H1 (cell line): ENCODE results near the gene COL4A1. TPM values are rescaled to one million over a fixed set of nuclear protein-coding genes. Genes with fewer than 3 reads are reported as not detected.

Source experiments
- CTCF ChIA-PET: fragments of 300-600 bp; sonication (Branson Sonifier 250); formaldehyde crosslinking; loops from one replicate; lab custom pipeline; 2021; ENCODE audit not compliant: partially characterized antibody; lab: Charles Lee
- POLR2A ChIA-PET: fragments of 300-600 bp; sonication (Branson Sonifier 250); formaldehyde crosslinking; loops from one replicate; lab custom pipeline; 2021; ENCODE audit warnings: inconsistent platforms; ENCODE audit not compliant: partially characterized antibody; lab: Charles Lee
- DNase-seq, 2 experiments: peaks; one replicate each; pipeline versions ENCODE4 v3.0.0 to v3.0.0-alpha.2; 2010 to 2022; ENCODE audit warnings: low spot score in 2 of 2, low read depth in 1 of 2, mixed read lengths in 1 of 2
- FAIRE-seq: peaks from 2 replicates; lab custom pipeline; 2011; peaks lifted over from hg19 to GRCh38; lab: Jason Lieb, UNC
- H2AFZ ChIP-seq: 2 replicates; pipeline ENCODE4 v1.8.1; 2012; ENCODE audit warnings: low read length, inconsistent platforms
- H2AK5ac ChIP-seq: 2 replicates; pipeline ENCODE4 v1.6.1; 2013; ENCODE audit warnings: low read depth, low read length
- H2BK120ac ChIP-seq: replicated peaks from 2 replicates; pipeline ENCODE3; 2013; ENCODE audit warnings: low read depth, low read length, inconsistent platforms
- H2BK12ac ChIP-seq: 2 replicates; pipeline ENCODE4 v1.6.1; 2013; ENCODE audit warnings: low read depth, low read length
- H2BK15ac ChIP-seq: 2 replicates; pipeline ENCODE4 v1.6.1; 2013; ENCODE audit warnings: low read length
- H2BK20ac ChIP-seq: 2 replicates; pipeline ENCODE4 v1.6.1; 2013; ENCODE audit warnings: low read length
- H2BK5ac ChIP-seq: 2 replicates; pipeline ENCODE4 v1.6.1; 2013; ENCODE audit warnings: low read depth, low read length
- H3K14ac ChIP-seq: 2 replicates; pipeline ENCODE4 v1.6.1; 2013; ENCODE audit warnings: inconsistent platforms; ENCODE audit not compliant: insufficient read length
- H3K18ac ChIP-seq: 2 replicates; pipeline ENCODE4 v1.6.1; 2013; ENCODE audit warnings: low read length; ENCODE audit errors: extremely low read depth
- H3K23ac ChIP-seq: 2 replicates; pipeline ENCODE4 v1.6.1; 2013; ENCODE audit warnings: inconsistent platforms; ENCODE audit not compliant: insufficient read length
- H3K23me2 ChIP-seq: 2 replicates; pipeline ENCODE4 v1.6.1; 2013; ENCODE audit warnings: low read depth, low read length
- H3K27ac ChIP-seq: 2 replicates; pipeline ENCODE4 v1.6.1; 2011; ENCODE audit warnings: low read depth, low read length, inconsistent platforms
- H3K27me3 ChIP-seq, 4 experiments: replicated peaks in 1 of 4; 1 replicate in 1 of 4; 2 replicates in 3 of 4; pipeline versions ENCODE4 v1.6.1 to v1.8.1; 2011 to 2013; ENCODE audit warnings: low read length in 3 of 4, mild to moderate bottlenecking in 3 of 4, inconsistent platforms in 2 of 4, mixed read lengths in 2 of 4, moderate library complexity in 1 of 4; ENCODE audit not compliant: control insufficient read depth in 3 of 4, insufficient read depth in 3 of 4; ENCODE audit errors: extremely low read depth in 1 of 4
- H3K36me3 ChIP-seq, 4 experiments: 2 replicates each; pipeline versions ENCODE4 v1.6.1 to v1.8.1; 2011 to 2013; ENCODE audit warnings: mild to moderate bottlenecking in 4 of 4, low read length in 3 of 4, moderate library complexity in 2 of 4, control low read depth in 1 of 4, inconsistent platforms in 1 of 4; ENCODE audit not compliant: insufficient read depth in 4 of 4, control insufficient read depth in 2 of 4
- H3K4ac ChIP-seq: replicated peaks from 2 replicates; pipeline ENCODE3; 2013; ENCODE audit warnings: low read length, low read depth, mixed read lengths, inconsistent platforms; ENCODE audit not compliant: insufficient read length
- H3K4me1 ChIP-seq, 4 experiments: replicated peaks in 1 of 4; 1 replicate in 1 of 4; 2 replicates in 3 of 4; pipeline versions ENCODE4 v1.6.1 to v1.8.1; 2011 to 2013; ENCODE audit warnings: low read length in 3 of 4, inconsistent platforms in 2 of 4, mixed read lengths in 1 of 4; ENCODE audit not compliant: insufficient read depth in 4 of 4, control insufficient read depth in 3 of 4
- H3K4me2 ChIP-seq, 2 experiments: 2 replicates each; pipeline versions ENCODE4 v1.6.1 to v1.8.1; 2011 to 2013; ENCODE audit warnings: low read depth in 2 of 2, low read length in 2 of 2, control low read depth in 1 of 2, inconsistent platforms in 1 of 2, mild to moderate bottlenecking in 1 of 2; ENCODE audit not compliant: insufficient read depth in 1 of 2
- H3K4me3 ChIP-seq, 4 experiments: fragments of 200-600, 300-600 bp in 1 of 4; sonication (generic), shearing (Covaris generic), sonication (Bioruptor Twin) in 1 of 4; 2 replicates each; pipeline versions ENCODE4 v1.5.1 to v1.8.1; 2011 to 2016; ENCODE audit warnings: low read length in 4 of 4, low read depth in 3 of 4, control low read depth in 2 of 4, inconsistent platforms in 2 of 4, mild to moderate bottlenecking in 2 of 4, mixed read lengths in 1 of 4, moderate library complexity in 1 of 4; ENCODE audit not compliant: insufficient read depth in 2 of 4; ENCODE audit errors: extremely low read depth in 1 of 4
- H3K56ac ChIP-seq: replicated peaks from 2 replicates; pipeline ENCODE3; 2013; ENCODE audit warnings: low read depth, mild to moderate bottlenecking, mixed read lengths, low read length, inconsistent platforms; ENCODE audit not compliant: insufficient read length
- H3K79me1 ChIP-seq: 2 replicates; pipeline ENCODE4 v1.6.1; 2013; ENCODE audit warnings: low read depth, low read length, control low read depth
- H3K79me2 ChIP-seq, 2 experiments: 2 replicates each; pipeline versions ENCODE4 v1.6.1 to v1.8.1; 2012 to 2013; ENCODE audit warnings: low read length in 2 of 2, mild to moderate bottlenecking in 2 of 2, inconsistent platforms in 1 of 2; ENCODE audit not compliant: insufficient read depth in 2 of 2, control insufficient read depth in 1 of 2
- H3K9ac ChIP-seq, 4 experiments: replicated peaks in 1 of 4; 1 replicate in 1 of 4; 2 replicates in 3 of 4; pipeline versions ENCODE4 v1.6.1 to v1.8.1; 2011 to 2013; ENCODE audit warnings: low read depth in 3 of 4, low read length in 3 of 4, control low read depth in 2 of 4, mild to moderate bottlenecking in 2 of 4, moderate library complexity in 2 of 4, inconsistent platforms in 1 of 4; ENCODE audit errors: extremely low read depth in 1 of 4
- H3K9me3 ChIP-seq, 2 experiments: 2 replicates each; pipeline versions ENCODE4 v1.6.1 to v1.8.1; 2012 to 2013; ENCODE audit warnings: mild to moderate bottlenecking in 2 of 2, moderate library complexity in 2 of 2, control low read depth in 1 of 2, inconsistent platforms in 1 of 2, low read depth in 1 of 2, low read length in 1 of 2, mixed read lengths in 1 of 2; ENCODE audit not compliant: insufficient read depth in 2 of 2
- H4K20me1 ChIP-seq, 2 experiments: replicated peaks in 1 of 2; 2 replicates each; pipeline versions ENCODE3 to v1.8.1; 2011 to 2013; ENCODE audit warnings: inconsistent platforms in 2 of 2, low read length in 2 of 2, mild to moderate bottlenecking in 1 of 2; ENCODE audit not compliant: insufficient read depth in 2 of 2, control insufficient read depth in 1 of 2
- H4K5ac ChIP-seq: 2 replicates; pipeline ENCODE4 v1.6.1; 2013; ENCODE audit warnings: low read length, low read depth, mixed read lengths, inconsistent platforms; ENCODE audit not compliant: insufficient read length
- H4K8ac ChIP-seq: 2 replicates; pipeline ENCODE4 v1.8.0; 2013; ENCODE audit warnings: mild to moderate bottlenecking, moderate library complexity, low read length, inconsistent platforms; ENCODE audit not compliant: insufficient read depth; ENCODE audit errors: extremely low read depth
- H4K91ac ChIP-seq: replicated peaks from 2 replicates; pipeline ENCODE3; 2013; ENCODE audit warnings: low read length, mixed read lengths, inconsistent platforms; ENCODE audit not compliant: insufficient read length
- ASH2L ChIP-seq: fragments of 200-600, 300-600 bp; sonication (generic); IDR thresholded peaks from one replicate; pipeline ENCODE4 v1.7.1; 2017; ENCODE audit warnings: low read length
- ATF2 ChIP-seq: IDR thresholded peaks from 2 replicates; pipeline ENCODE4 v1.6.1; 2012; ENCODE audit warnings: low read length, inconsistent platforms
- BCL11A ChIP-seq, 2 experiments: IDR thresholded peaks; one replicate each; pipeline ENCODE4 v1.6.1; 2011; ENCODE audit warnings: low read depth in 2 of 2, low read length in 2 of 2, mild to moderate bottlenecking in 2 of 2
- BRCA1 ChIP-seq: IDR thresholded peaks from 2 replicates; pipeline ENCODE4 v1.6.1; 2012; ENCODE audit warnings: low read depth, low read length, improper control_type of control experiment
- CBX5 ChIP-seq: fragments of 300-800, 300-1000 bp; sonication (generic); IDR thresholded peaks from 2 replicates; pipeline ENCODE4 v1.7.1; 2016; ENCODE audit warnings: antibody characterized with exemption, low read length, low read depth
- EGR1 ChIP-seq: IDR thresholded peaks from 2 replicates; pipeline ENCODE4 v1.6.1; 2011; ENCODE audit warnings: low read depth, low read length, borderline replicate concordance
- EZH2 ChIP-seq: fragments of 200-600 bp; sonication (generic); IDR thresholded peaks from 2 replicates; pipeline ENCODE4 v1.7.1; 2012; ENCODE audit warnings: low read depth, mild to moderate bottlenecking, moderate library complexity, low read length, inconsistent platforms; ENCODE audit not compliant: severe bottlenecking
- NANOG ChIP-seq: IDR thresholded peaks from 2 replicates; pipeline ENCODE4 v1.6.1; 2011; ENCODE audit warnings: low read length, low read depth, mild to moderate bottlenecking, inconsistent platforms; ENCODE audit not compliant: insufficient read depth, poor library complexity, severe bottlenecking
- NRF1 ChIP-seq: IDR thresholded peaks from 2 replicates; pipeline ENCODE4 v1.6.1; 2011; ENCODE audit warnings: mild to moderate bottlenecking, low read depth, low read length, improper control_type of control experiment
- POLR2A ChIP-seq, 2 experiments: IDR thresholded peaks; 1 replicate in 1 of 2; 2 replicates in 1 of 2; pipeline ENCODE4 v1.6.1; 2011; ENCODE audit warnings: low read depth in 2 of 2, low read length in 2 of 2, mild to moderate bottlenecking in 2 of 2; ENCODE audit errors: control extremely low read depth in 1 of 2
- RXRA ChIP-seq: IDR thresholded peaks from 2 replicates; pipeline ENCODE4 v1.6.1; 2011; ENCODE audit warnings: low read depth, mild to moderate bottlenecking, low read length, moderate library complexity; ENCODE audit not compliant: insufficient read depth
- SIRT6 ChIP-seq: IDR thresholded peaks from one replicate; pipeline ENCODE4 v1.7.1; 2012; ENCODE audit warnings: low read length, inconsistent platforms
- SP4 ChIP-seq: IDR thresholded peaks from 2 replicates; pipeline ENCODE4 v1.6.1; 2012; ENCODE audit warnings: low read length, inconsistent platforms
- TCF12 ChIP-seq: IDR thresholded peaks from 2 replicates; pipeline ENCODE4 v1.6.1; 2011; ENCODE audit warnings: low read depth, mild to moderate bottlenecking, low read length
- WGBS, 2 experiments: shearing (Covaris generic) in 1 of 2; methylation state at CpG; one replicate each; pipeline versions ENCODE4 v1.1.6 to v1.1.7; 2013 to 2015; ENCODE audit warnings: low lambda C conversion rate in 2 of 2, mixed read lengths in 2 of 2, inconsistent platforms in 1 of 2, low coverage in 1 of 2, missing lambda C conversion rate in 1 of 2; ENCODE audit not compliant: insufficient replicate concordance in 2 of 2, insufficient coverage in 1 of 2, insufficient read length in 1 of 2; ENCODE audit errors: extremely low coverage in 1 of 2, missing lambda C conversion rate in 1 of 2; 5-methylcytosine and 5-hydroxymethylcytosine counted together
- polyA plus RNA-seq, 7 experiments: library from polyadenylated mRNA; depleted of rRNA in 3 of 7; stranded (reverse) in 5 of 7; unstranded in 2 of 7; fragments of >200 nt in 5 of 7; fragments of 200-250 nt in 2 of 7; gene quantifications; 1 replicate in 5 of 7; 2 replicates in 1 of 7; 4 replicates in 1 of 7; pipeline versions ENCODE4 v1.2.1 to v1.2.3, GENCODE V29; 2011 to 2013; ENCODE audit warnings: missing spikeins in 2 of 7, mixed read lengths in 2 of 7
- total RNA-seq: library from RNA; stranded (reverse); fragmentation: NEBNext Ultra II Directional; extraction: Animal tissue kit (Norgen Biotek cat#: 25700); gene quantifications from 2 replicates; pipeline ENCODE4 v1.2.1, GENCODE V29; 2021

COL4A1 gene
- total and polyA plus RNA-seq, 2 of the 8 experiments (the other 6 are each of a cell fraction or from before 2014, with no cell fraction given), result 30.7 to 82.0 TPM

- DNase-seq, result no peak
- CTCF ChIA-PET, result interaction anchor here (0.7 to 6.4 kb wide), 7 partner anchors 14 to 194 kb away, joined by 3 to 44 read pairs (median 4); no protein-coding TSS in a partner anchor
- H4K5ac ChIP-seq, result no peak overlapping the region
- TF ChIP-seq ATF2, result no peak
- TF ChIP-seq POLR2A (IDR thresholded peaks at IDR 0.05; ENCODE audit: control extremely low read depth in 1 of 2, low read depth in 2 of 2, low read length in 2 of 2), result no peak
- no peak for TF ChIP-seq CBX5
- TF ChIP-seq BRCA1, result no peak
- TF ChIP-seq SP4, result no peak
- no peak for TF ChIP-seq ASH2L
- no peak for TF ChIP-seq NRF1
- no peak for TF ChIP-seq SIRT6
- TF ChIP-seq BCL11A (IDR thresholded peaks at IDR 0.05; ENCODE audit: low read depth in 2 of 2, low read length in 2 of 2), result no peak
- no peak for TF ChIP-seq TCF12
- TF ChIP-seq EGR1, result no peak
- TF ChIP-seq RXRA, result no peak
- TF ChIP-seq NANOG, result no peak
- no peak for TF ChIP-seq EZH2
Measured at GRCh38 chr13:110224519-110224918, 82.4 kb downstream of the COL4A1 start.

More at GRCh38 chr13:110224519-110224918, 82.4 kb downstream of the COL4A1 start:
- Histone ChIP-seq H2BK12ac (no peak overlapping the region), H3K9ac (no peak overlapping the region), H2BK120ac (no peak overlapping the region), H2AK5ac (no peak overlapping the region), H3K4me1 (no peaks in the 10 kb centered on the region; a peak in 1 of 7 replicates), H3K14ac (no peak overlapping the region), H3K4me2 (no peak overlapping the region), H2BK15ac (no peak overlapping the region), H3K4ac (no peak overlapping the region), H4K91ac (no peak overlapping the region), H2BK20ac (no peak overlapping the region), H4K8ac (no peak overlapping the region), H3K79me1 (peaks cover 2% of the 10 kb centered on the region; the same call in 1 of the 2 replicates), H4K20me1 (no peaks in the 10 kb centered on the region), H2AFZ (no peak overlapping the region), H3K23ac (no peak overlapping the region), H3K27ac (no peak overlapping the region), H3K18ac (no peak overlapping the region), H3K79me2 (no peaks in the 10 kb centered on the region), H3K4me3 (no peak overlapping the region), H3K9me3 (no peaks in the 10 kb centered on the region), H3K36me3 (no peaks in the 10 kb centered on the region), H3K27me3 (no peaks in the 10 kb centered on the region), H2BK5ac (no peak overlapping the region), H3K23me2 (no peaks in the 10 kb centered on the region; the same call in 1 of the 2 replicates), H3K56ac (no peak overlapping the region)
- WGBS, 2 experiments, result 88% methylated on average over 8 of the region's 8 CpGs; no CpG with 5 or more reads in 1 of the 2 experiments
- FAIRE-seq, result no peak
- POLR2A ChIA-PET, result interaction anchor here (0.6 kb wide), 1 partner anchor 9 kb away, joined by 3 read pairs; no protein-coding TSS in a partner anchor
